IPS DF 6.9 (cell line): ENCODE results near the gene FKBP1B.
"Not testable (repeated sequence)": the region's sequence is repeated elsewhere in the genome, so short reads cannot be mapped to it uniquely, and the experiment has no call there.

Source experiments
- DNase-seq: peaks from one replicate; pipeline ENCODE4 v3.0.0-alpha.2; 2013; ENCODE audit warnings: low read depth, low spot score
- H3K27ac ChIP-seq: one replicate; pipeline ENCODE4 v1.5.1; 2013; ENCODE audit warnings: low read length, control low read depth
- H3K27me3 ChIP-seq: 2 replicates; pipeline ENCODE4 v1.6.1; 2013; ENCODE audit warnings: mild to moderate bottlenecking, low read length; ENCODE audit not compliant: control insufficient read depth, insufficient read depth
- H3K36me3 ChIP-seq: 2 replicates; pipeline ENCODE4 v1.6.1; 2013; ENCODE audit warnings: low read length; ENCODE audit not compliant: control insufficient read depth, insufficient read depth
- H3K4me1 ChIP-seq: 2 replicates; pipeline ENCODE4 v1.6.1; 2013; ENCODE audit warnings: low read length; ENCODE audit not compliant: control insufficient read depth, insufficient read depth
- H3K4me3 ChIP-seq: 2 replicates; pipeline ENCODE4 v1.5.1; 2013; ENCODE audit warnings: mild to moderate bottlenecking, low read length
- H3K9me3 ChIP-seq: 2 replicates; pipeline ENCODE4 v1.6.1; 2013; ENCODE audit warnings: low read length, inconsistent platforms; ENCODE audit not compliant: control insufficient read depth, insufficient read depth
- WGBS: extraction: QIAGEN DNeasy Blood & Tissue Kit; methylation state at CpG from one replicate; pipeline ENCODE4 v1.1.7; 2013; ENCODE audit warnings: mixed read lengths, missing lambda C conversion rate; ENCODE audit not compliant: insufficient read length, insufficient coverage; 5-methylcytosine and 5-hydroxymethylcytosine counted together

Gene FKBP1B

GRCh38 chr2:24022975-24023575, 26.5 kb upstream of the FKBP1B start:
- Histone ChIP-seq H3K4me3 (no peak overlapping the region), H3K36me3 (0 out of 2 replicates have a peak, but pooled peaks cover 3% of the 10 kb centered on the region), H3K9me3 (no peaks in the 10 kb centered on the region), H3K4me1 (peaks cover 6% of the 10 kb centered on the region), H3K27me3 (no peaks in the 10 kb centered on the region), H3K27ac (no peak overlapping the region)
- DNase-seq: no peak
- WGBS: no CpG with 5 or more reads among the region's 16 CpGs

GRCh38 chr2:24024018-24024417, 25.5 kb upstream of the FKBP1B start:
- Histone ChIP-seq H3K4me1 (peaks cover 5% of the 10 kb centered on the region), H3K36me3 (0 out of 2 replicates have a peak, but pooled peaks cover 3% of the 10 kb centered on the region), H3K4me3 (no peak overlapping the region), H3K27ac (no peak overlapping the region), H3K27me3 (no peaks in the 10 kb centered on the region), H3K9me3 (no peaks in the 10 kb centered on the region)
- WGBS: no CpG with 5 or more reads among the region's 12 CpGs
- DNase-seq: no peak

- H3K4me3 ChIP-seq: no peak overlapping the region
- peaks cover 5% of the 10 kb centered on the region for H3K4me1 ChIP-seq
- H3K27me3 ChIP-seq: no peaks in the 10 kb centered on the region
- no peak for DNase-seq
- H3K9me3 ChIP-seq: no peaks in the 10 kb centered on the region
- WGBS: no CpG with 5 or more reads among the region's 17 CpGs
- no peak overlapping the region for H3K27ac ChIP-seq
- H3K36me3 ChIP-seq: peaks cover 5% of the 10 kb centered on the region; the same call in 1 of the 2 replicates
Measured at GRCh38 chr2:24024996-24025663, 24.4 kb upstream of the FKBP1B start.

GRCh38 chr2:24026233-24026632, 23.3 kb upstream of the FKBP1B start:
- Histone ChIP-seq H3K4me3 (no peak overlapping the region), H3K9me3 (no peaks in the 10 kb centered on the region), H3K4me1 (peaks cover 5% of the 10 kb centered on the region), H3K36me3 (peaks cover 12% of the 10 kb centered on the region), H3K27ac (no peak overlapping the region), H3K27me3 (no peaks in the 10 kb centered on the region)
- DNase-seq: no peak
- no CpG with 5 or more reads among the region's 2 CpGs for WGBS

- H3K27ac ChIP-seq: no peak overlapping the region
- WGBS: no CpG with 5 or more reads among the region's 9 CpGs
- no peaks in the 10 kb centered on the region for H3K4me1 ChIP-seq
- H3K27me3 ChIP-seq: no peaks in the 10 kb centered on the region
- no peaks in the 10 kb centered on the region for H3K9me3 ChIP-seq
- no peak overlapping the region for H3K4me3 ChIP-seq
- DNase-seq: no peak
- peaks cover 10% of the 10 kb centered on the region for H3K36me3 ChIP-seq
Measured at GRCh38 chr2:24038786-24039499, 10.6 kb upstream of the FKBP1B start.

- Histone ChIP-seq H3K36me3 (peaks cover 10% of the 10 kb centered on the region), H3K9me3 (no peaks in the 10 kb centered on the region), H3K4me3 (no peak overlapping the region), H3K27ac (no peak overlapping the region), H3K4me1 (no peaks in the 10 kb centered on the region), H3K27me3 (no peaks in the 10 kb centered on the region)
- no peak for DNase-seq
- WGBS: no CpG with 5 or more reads among the region's 4 CpGs
Measured at GRCh38 chr2:24040511-24040910, 9.0 kb upstream of the FKBP1B start.

- not testable (repeated sequence) for H3K4me1 ChIP-seq, H3K36me3 ChIP-seq, H3K27me3 ChIP-seq, H3K9me3 ChIP-seq, H3K4me3 ChIP-seq, H3K27ac ChIP-seq, DNase-seq
- WGBS: no CpG with 5 or more reads among the region's 6 CpGs
Measured at GRCh38 chr2:24043133-24043532, 6.4 kb upstream of the FKBP1B start.

- Histone ChIP-seq H3K9me3 (no peaks in the 10 kb centered on the region), H3K27me3 (no peaks in the 10 kb centered on the region), H3K4me3 (no peak overlapping the region), H3K36me3 (no peaks in the 10 kb centered on the region), H3K27ac (no peak overlapping the region), H3K4me1 (no peaks in the 10 kb centered on the region)
- WGBS: no CpG with 5 or more reads among the region's 11 CpGs
- DNase-seq: no peak
Measured at GRCh38 chr2:24045511-24046508, 3.7 kb upstream of the FKBP1B start.

- Histone ChIP-seq H3K4me1 (no peaks in the 10 kb centered on the region), H3K36me3 (no peaks in the 10 kb centered on the region), H3K27ac (no peak overlapping the region), H3K27me3 (no peaks in the 10 kb centered on the region), H3K9me3 (no peaks in the 10 kb centered on the region), H3K4me3 (peak overlapping the region; percentile 92; the same call in 1 of the 2 replicates)
- no peak for DNase-seq
- no CpG with 5 or more reads among the region's 2 CpGs for WGBS
Measured at GRCh38 chr2:24046599-24046929, 3.0 kb upstream of the FKBP1B start.
